AG08395 (cell line): ENCODE measurements around the gene TAS2R4.
"Not testable (repeated sequence)": the region's sequence is repeated elsewhere in the genome, so short reads cannot be mapped to it uniquely, and the experiment has no call there.

Experiments used
- DNase-seq: peaks from one replicate; pipeline ENCODE4 v3.0.0; 2012; ENCODE audit warnings: mixed read lengths, low spot score

Gene TAS2R4, protein sequence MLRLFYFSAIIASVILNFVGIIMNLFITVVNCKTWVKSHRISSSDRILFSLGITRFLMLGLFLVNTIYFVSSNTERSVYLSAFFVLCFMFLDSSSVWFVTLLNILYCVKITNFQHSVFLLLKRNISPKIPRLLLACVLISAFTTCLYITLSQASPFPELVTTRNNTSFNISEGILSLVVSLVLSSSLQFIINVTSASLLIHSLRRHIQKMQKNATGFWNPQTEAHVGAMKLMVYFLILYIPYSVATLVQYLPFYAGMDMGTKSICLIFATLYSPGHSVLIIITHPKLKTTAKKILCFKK

DNA sequence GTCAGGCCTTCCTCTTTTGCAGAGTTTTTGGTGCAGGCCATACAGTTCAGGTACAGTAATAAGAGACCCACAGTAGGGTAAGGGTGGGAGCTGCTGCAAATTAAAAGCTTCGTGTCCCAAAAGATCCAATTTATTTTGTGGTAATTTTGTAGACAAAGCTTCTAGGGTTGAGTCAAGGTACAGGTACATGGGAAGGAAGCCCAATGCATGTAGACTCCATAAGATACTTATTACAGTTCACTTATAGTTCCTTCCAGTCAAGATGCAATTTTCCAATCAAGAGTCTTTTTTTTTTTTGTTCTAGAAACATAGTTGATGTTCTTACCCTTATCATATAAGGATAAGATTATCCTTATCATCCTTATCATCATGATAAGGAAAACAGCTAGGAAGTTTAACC lies at the start of gene TAS2R4:
Gene TAS2R4 (plus strand): TSS at position 301 of the 400 bp plus-strand sequence. CDS start 1,815 bp downstream, outside the sequence.
- no peak for DNase-seq

DNA sequence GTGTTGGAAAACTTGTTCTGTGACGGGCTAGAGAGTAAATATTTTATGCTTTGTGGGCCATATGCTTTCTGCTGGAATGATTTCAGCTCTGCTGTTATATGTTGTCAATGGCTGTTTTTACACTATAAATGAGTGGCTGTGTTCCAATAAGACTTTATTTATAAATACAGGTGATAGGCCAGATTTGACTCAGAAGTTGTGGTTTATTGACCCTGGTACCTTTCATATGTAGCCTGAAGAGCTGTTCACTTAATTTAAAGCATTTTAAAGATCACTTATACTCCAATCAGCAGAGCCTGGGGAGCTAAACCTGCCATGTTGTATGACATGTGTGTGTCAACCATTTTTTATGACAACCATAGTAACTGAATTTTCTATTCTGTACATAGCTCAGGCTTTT lies 47.5 kb upstream of the TAS2R4 start:
- DNase-seq: no peak

DNA sequence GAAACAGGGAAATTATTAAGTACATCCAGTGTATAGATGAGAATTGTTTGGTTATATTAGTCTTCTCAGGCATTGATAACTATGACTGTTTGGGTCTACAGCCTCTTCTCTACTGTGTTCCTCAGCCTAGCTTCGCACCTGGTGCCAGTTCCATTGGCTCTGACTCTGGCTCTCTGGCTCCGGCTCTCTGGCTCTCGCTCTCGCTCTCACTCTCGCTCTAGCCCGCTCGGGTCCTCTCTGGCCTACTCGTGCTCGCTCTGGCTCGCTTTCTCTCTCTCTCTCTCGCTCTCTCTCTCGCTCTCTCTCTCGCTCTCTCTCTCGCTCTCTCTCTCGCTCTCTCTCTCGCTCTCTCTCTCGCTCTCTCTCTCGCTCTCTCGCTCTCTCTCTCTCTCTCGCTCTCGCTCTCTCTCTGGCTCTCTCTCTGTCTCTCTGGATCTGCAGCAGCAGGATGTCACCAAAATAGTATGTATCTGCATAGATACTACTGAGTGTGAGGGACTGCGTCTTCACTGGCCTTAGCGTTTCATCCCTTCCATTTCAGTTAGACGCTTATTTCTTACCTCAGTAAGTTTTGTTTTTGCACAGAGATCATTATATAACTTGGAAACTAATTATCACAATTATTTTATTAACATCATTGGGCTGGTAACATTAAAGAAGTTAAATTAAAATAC lies 44.9 kb upstream of the TAS2R4 start:
- DNase-seq: no peak

DNA sequence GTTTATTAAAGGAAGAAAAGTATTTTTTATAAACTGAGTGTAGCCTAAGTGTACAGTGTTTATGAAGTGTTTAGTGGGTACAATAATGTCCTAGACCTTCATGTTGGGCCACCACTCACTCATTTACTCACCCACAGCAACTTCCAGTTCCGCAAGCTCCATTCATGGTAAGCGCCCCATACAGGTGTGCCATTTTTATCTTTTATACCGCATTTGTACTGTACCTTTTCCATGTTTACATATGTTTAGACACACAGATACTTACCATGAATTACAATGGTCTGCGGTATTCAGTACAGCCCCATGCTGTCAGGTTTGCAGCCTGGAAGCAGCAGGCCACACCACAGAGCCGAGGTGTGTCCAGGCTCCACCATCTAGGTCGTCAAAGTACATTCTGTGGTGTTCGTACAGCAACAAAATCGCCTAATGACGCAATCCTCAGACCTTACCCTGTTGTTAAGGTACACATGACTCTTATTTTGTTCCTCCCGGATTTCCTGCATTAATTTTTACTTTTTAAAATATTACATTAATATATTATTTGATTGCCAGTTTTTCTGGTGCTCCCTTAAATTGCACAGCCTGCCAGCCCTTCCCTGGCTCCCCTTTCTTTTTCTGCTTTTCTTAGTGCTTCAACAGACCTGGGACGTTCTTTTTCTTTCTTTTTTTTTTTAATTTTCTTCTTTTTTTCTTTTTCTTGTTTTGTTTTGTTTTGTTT lies 39.2 kb upstream of the TAS2R4 start:
- no peak for DNase-seq

DNA sequence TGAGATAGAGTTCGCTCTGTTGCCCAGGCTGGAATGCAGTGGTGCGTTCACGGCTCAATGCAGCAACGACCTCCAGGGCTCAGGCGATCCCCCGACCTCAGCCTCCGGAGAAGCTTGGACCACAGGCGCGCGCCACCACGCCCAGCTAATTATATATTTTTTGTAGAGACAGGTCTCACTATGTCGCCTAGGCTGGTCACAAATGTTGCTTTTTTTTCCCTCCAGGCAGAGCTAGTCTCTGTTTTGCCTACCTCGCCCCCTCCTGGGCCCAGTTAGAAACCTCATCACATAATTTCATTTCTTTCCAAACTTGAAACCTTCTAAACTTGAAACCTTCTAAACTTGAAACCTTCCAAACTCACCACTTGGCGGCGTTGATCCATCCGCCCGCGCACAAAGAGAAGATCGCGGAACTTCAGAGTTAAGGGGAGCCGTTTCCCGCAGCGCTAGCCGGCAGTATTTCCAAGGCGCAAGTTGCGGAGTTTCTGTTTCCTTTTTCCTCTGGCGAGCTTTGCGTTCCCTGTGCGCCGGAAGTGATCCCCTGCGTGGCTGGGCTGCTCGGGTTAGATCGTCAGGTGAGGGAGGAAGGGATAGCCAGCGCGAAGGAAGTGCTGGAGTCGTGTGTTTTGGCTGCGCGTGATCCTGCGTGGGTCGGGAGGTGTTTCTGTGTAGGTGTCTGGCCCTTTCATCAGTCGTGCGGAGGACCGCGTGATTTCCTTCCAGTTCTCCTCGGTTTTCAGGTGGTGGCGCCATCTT lies 38.5 kb upstream of the TAS2R4 start, which contains the start of gene SSBP1:
Gene SSBP1 (plus strand): TSS at position 523 of the 756 bp plus-strand sequence. CDS start 809 bp downstream, outside the sequence.
- DNase-seq: peak; percentile 91

DNA sequence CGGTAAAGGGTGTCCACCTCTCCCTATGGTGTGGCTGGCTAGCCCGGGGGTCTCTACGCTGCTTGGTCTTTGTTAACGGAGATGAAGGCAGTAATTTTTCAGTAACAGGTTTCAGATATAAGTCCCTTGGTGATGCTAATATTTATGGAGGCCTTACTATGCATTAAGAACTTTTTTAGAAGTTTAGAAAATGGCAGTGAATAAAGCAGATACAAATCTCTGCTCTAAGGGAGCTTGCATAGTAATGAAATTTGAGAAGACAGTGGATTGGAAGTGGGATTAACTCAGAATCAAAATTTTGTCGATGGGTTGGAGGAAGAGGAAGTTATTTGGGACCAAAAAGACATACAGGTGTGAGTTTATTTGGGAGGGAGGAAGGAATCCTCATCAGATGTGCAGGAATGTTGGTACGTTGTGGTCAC lies 37.9 kb upstream of the TAS2R4 start:
- DNase-seq: no peak

DNA sequence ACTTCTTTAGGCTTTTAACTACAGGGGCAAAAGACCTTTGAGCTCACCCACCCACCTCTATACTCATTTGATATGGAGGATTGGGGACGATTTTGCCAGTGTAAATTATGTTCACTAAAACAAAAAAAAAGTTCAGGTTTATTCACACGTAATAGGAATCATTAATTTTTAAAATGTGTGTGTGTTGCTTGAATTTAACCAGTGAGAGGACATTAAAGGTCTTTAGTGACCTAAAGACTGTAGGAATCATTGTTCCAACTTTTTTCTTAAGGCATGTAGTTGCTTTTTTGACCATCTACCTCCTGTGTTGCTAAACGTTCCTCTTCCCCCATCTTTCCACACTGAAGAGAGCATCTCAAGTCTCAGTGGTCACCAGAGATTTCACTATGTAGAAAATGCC lies 37.2 kb upstream of the TAS2R4 start:
- DNase-seq: no peak

DNA sequence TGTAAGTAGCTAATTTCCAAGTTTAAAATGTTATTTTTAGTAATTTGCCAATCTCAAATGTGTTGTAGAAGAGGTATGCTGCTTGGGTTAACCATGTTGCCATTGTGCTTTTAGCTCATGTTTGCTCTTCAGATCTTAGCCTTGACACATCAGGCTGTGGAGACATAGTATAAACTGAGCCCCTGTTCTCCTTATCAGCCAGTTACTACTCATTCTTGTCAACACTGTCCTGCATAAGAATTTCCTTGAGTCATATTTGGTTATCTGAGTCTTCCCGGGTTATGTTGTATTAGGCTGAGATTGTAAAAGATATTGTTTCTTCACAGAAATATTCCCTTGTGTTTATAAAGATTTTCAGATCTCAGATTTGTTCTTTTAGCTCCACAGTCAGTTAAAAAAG lies 34.2 kb upstream of the TAS2R4 start:
- no peak for DNase-seq

DNA sequence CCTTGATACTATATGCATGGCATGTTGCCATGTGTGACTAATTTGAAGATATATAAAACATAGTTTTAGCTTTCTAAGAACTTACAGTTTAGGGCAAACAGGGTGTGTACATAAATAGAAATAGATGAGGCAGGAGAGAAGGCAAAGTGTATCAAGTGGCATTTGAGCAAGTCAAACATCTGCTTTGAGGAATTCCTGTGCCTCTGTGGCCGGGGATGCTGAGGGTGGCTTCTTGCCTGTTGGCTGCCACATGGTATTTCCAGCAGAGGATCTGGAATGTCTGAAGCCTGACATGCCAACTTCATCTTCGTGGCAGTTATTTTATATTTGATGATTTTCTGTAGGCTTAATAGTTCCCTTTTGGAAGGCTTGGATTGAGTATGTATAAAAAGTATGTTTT lies 32.3 kb upstream of the TAS2R4 start:
- no peak for DNase-seq

DNA sequence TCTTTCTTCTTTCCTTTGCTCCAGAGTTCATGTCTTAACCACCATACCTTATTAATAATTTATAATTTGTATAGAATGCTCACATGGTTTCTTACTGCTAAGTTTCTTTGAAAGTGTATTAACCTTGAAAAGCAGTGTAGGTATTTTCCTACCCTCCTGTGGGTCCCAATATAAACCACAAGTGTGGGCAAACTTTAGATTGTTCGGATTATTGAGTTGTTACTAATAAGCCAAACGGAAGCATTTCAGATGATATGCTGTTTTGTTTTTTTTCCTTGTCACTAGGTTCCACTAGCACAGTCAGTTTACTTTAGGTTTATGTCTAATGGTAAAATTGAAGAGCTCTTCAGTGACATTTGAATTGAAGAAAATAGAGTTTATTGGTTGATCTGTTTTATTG lies 28.1 kb upstream of the TAS2R4 start:
- DNase-seq: no peak

DNA sequence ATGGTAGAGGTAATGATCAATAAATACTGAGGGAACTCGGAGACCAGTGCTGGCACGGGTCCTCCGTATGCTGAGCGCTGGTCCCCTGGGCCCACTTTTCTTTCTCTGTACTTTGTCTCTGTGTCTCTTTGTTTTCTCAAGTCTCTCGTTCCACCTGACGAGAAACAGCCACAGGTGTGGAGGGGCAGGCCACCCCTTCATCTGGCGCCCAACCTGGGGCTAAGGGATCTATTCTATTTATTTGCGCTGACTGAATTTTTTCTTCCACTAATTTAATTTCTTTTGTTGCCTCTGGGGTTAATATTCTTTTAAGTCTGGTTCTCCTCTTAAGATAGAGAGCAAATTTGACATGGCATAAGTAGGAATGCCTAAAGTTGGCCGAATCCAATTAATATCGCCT lies 24.6 kb upstream of the TAS2R4 start:
- DNase-seq: not testable (repeated sequence)

DNA sequence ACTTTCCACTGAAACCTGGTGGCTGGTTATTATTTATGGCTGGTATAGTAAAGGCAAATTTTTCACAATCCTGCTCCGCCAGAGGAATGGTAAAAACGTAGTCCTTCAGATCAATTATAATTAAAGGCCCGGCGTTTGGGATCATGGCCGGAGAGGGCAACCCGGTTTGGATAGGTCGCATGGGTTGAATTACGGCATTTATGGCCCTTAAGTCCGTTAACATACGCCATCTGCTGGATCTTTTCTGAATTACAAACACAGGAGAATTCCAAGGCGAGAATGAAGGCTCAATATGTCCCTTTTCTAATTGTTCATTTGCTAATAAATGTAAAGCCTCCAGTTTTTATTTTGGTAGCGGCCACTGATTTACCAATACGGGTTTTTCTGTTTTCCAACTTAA lies 23.8 kb upstream of the TAS2R4 start:
- DNase-seq: no peak

DNA sequence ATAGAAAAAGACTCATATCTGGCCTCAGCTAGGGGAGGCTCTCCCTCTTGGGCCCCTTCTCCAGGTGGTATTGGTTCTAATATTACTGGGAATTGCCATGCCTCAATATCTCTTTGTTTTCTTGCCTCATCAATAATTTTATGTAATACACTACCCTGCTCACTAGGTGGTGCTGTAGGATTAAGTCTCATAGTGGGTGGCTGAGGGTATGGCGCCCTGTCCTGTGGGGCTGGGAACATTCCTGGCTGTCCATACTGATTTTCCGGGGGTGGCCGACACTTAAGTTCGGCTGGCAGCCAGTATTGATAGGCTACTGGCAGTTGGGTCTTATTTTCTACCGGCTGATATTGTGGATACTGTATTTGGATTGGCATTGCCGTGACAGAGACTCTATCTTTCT lies 21.5 kb upstream of the TAS2R4 start:
- DNase-seq: peak; percentile 24

DNA sequence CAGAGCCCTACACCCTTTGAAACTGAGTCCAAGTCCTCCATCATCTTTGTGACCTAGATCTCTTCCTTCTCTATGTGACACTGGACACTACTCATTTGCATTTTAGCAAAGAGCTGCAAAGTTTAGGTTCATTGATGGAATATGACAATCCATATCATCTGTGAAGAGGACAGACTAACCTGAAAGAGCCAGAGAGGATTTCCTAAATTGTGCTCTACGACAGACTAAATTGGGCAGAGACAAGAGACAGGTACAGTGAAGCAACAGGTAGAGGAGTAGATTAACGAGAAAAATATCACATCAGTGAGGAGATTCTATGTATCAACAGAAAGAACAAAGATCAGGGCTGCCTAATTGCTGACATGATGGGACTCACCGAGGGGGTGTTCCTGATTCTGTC lies 12.7 kb upstream of the TAS2R4 start, which contains the start of gene TAS2R3:
Gene TAS2R3 (plus strand): TSS at position 301 of the 400 bp plus-strand sequence. CDS start 62 bp downstream, at position 363.
- DNase-seq: no peak

DNA sequence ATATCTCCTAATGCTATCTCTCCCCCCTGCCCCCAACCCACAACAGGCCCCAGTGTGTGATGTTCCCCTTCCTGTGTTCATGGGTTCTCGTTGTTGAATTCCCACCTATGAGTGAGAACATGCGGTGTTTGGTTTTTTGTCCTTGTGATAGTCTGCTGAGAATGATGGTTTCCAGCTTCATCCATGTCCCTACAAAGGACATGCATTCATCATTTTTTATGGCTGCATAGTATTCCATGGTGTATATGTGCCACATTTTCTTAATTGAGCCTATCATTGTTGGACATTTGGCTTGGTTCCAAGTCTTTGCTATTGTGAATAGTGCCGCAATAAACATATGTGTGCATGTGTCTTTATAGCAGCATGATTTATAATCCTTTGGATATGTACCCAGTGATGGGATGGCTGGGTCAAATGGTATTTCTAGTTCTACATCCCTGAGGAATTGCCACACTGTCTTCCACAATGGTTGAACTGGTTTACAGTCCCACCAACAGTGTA lies 6.3 kb upstream of the TAS2R4 start:
- DNase-seq: not testable (repeated sequence)

DNA sequence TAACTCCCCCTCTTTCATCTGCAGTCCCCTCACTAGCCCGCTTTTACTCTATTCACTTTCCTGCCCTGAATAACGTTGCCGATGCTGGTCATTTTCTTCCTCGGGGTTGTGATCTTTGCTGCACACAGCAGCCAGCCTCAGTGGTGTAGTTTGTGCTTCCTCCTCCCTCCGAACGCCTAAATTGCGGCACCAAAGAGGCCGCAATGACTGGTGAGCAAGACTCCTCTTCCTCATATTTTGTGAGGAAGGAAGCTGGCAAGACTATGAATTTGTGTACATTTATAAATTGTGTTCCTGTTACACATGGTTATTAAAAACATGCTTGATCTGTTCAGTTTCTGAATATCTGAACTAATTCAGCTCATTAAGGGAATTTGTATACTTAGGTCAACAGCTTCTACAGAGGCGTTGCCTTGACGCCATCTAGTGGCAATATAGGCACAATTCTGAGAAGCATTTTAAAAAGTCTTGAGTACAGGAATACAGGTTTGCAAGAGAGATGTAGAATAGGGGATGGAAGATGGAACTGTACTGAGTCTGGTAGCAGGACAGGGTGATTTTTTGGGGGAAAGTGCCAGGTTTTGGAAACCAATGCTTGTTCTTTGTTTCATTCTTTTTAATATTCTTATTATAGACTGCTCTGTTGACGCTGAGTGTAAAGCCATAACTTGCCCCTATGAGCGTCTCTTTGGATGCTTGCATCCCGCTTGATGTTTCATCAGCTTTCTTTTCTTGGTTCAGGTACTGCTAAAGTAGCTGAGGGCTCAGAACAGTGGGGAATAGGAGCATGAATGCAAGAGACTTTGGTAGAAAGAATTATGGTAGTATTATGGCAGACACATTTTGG lies 9.5 kb downstream of the TAS2R4 start:
- peak; percentile 59 for DNase-seq

DNA sequence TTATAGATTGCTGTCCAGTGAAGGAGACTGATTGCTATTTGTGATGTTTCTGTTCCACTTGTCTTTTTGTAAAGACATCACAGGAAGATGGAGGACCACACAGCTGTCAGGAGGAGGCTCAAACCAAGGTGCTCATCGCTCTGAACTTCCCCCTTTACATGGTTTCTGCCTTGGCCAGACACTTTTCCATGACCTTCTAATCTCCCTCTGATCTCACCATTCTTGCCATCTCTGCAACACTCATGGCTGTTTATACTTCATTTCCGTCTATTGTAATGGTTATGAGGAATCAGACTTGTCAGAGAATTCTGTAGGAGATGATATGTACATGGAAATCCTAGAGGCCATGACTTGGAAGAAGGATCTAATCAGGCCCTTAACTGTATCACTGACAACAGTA lies 11.8 kb downstream of the TAS2R4 start:
- DNase-seq: no peak

DNA sequence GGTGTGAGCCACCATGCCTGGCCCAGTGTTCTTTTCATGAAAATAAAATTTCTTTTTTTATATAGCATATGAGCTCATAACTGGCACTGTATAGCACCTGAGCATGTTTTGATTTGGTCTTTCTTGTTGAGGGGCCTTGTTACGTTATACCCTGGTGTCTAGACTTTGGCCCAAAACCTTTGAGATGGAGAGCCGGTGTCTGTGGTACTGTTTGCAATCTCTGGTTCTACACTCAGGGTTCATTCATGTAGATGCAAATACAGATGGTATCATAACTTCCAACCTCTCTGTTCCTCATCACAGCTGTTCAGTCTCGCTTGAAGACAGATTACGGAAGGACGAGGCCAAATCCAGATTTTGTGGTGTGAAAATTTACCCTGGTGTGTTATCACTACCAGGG lies 13.4 kb downstream of the TAS2R4 start, which contains the start of gene TAS2R5:
Gene TAS2R5 (plus strand): TSS at position 301 of the 400 bp plus-strand sequence. CDS start 145 bp downstream, outside the sequence.
- no peak for DNase-seq

DNA sequence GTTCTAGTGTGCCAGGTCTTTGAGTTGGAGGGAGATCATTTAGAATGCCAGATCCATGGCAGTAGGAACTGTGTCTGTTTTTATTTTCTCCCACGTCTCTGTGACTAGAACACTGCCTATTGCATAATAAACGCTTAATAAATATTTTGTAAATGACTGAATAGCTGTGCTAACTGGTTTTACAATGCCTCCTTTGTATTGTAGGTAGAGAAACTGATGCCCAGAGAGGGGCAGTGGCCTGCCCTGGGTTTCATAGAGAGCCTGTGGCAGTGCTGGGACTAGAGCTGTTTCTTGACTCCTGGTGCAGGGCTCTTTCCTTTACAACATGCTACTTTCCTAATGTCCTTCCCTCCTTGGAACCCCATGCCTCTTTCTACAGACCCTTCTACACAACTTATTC lies 16.1 kb downstream of the TAS2R4 start:
- no peak for DNase-seq

DNA sequence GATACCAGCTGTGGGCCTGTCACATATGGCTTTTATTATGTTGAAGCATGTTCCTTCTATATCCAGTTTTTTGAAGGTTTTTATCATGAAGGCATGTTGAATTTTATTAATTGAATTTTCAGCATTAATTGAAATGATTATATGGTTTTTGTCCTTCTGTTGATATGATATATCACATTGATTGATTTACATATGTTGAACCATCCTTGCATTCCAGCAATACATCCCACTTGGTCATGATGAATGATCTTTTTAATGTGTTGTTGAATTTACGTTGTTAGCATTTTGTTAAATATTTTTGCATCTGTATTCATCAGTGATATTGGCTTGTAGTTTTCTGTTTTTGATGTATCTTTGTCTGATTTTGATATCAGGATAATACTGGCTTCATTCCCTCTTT lies 43.6 kb downstream of the TAS2R4 start:
- DNase-seq: no peak

DNA sequence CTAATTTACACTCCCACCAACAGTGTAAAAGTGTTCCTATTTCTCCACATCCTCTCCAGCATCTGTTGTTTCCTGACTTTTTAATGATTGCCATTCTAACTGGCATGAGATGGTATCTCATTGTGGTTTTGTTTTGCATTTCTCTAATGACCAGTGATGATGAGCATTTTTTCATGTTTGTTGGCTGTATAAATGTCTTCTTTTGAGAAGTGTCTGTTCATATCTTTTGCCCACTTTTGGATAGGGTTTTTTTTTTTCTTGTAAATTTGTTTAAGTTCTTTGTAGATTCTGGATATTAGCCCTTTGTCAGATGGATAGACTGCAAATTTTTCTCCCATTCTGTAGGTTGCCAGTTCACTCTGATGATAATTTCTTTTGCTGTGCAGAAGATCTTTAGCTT lies 46.0 kb downstream of the TAS2R4 start:
- DNase-seq: not testable (repeated sequence)
